HG02938 (cell line): ENCODE measurements around the gene FUT2.
A peak's percentile ranks its signal among the peaks of the same experiment; 100 is the strongest.
"Not testable (repeated sequence)": the region's sequence is repeated elsewhere in the genome, so short reads cannot be mapped to it uniquely, and the experiment has no call there.

Experiments used
- ATAC-seq: cut with Tn5 transposase; IDR thresholded peaks from one replicate; pipeline ENCODE4 v1.9.1; 2021; ENCODE audit warnings: mild to moderate bottlenecking, moderate library complexity; ENCODE audit not compliant: unreplicated experiment

FUT2 gene

GRCh38 chr19:48695743-48696352 lies at the start of gene FUT2:
Gene FUT2, plus strand, starts transcription at chr19:48695971. Its CDS starts 6,986 bp downstream, at chr19:48702957.
- ATAC-seq = no peak

GRCh38 chr19:48646001-48646721 lies 49.6 kb upstream of the FUT2 start, which contains the start of gene CA11:
Gene CA11, minus strand, starts transcription at chr19:48646187. Its CDS starts 555 bp downstream, at chr19:48645632.
- ATAC-seq = peak; percentile 58

- no peak for ATAC-seq
Observed at GRCh38 chr19:48646722-48647216, 49.0 kb upstream of the FUT2 start.

GRCh38 chr19:48648134-48648533 lies 47.6 kb upstream of the FUT2 start:
- ATAC-seq = no peak

GRCh38 chr19:48650974-48651682 lies 44.6 kb upstream of the FUT2 start:
- no peak for ATAC-seq

DNA sequence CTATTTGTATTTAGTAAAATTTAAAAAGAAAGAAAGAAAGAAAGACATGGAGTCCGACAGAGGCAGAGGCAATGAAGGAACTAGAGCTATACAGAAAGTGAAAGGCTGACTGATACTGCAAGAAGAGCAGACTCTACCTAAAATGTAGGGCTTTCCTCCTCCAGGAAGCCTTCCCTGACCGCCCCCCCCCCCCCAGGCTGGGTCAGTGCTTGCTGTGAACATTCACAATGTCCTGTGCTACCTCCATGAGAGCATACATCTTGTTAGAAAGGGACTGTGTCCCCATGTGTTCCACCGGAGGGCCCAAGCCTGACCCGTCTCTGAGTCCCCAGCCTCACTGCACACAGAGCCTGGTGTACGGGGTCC lies 44.1 kb upstream of the FUT2 start:
- no peak for ATAC-seq

DNA sequence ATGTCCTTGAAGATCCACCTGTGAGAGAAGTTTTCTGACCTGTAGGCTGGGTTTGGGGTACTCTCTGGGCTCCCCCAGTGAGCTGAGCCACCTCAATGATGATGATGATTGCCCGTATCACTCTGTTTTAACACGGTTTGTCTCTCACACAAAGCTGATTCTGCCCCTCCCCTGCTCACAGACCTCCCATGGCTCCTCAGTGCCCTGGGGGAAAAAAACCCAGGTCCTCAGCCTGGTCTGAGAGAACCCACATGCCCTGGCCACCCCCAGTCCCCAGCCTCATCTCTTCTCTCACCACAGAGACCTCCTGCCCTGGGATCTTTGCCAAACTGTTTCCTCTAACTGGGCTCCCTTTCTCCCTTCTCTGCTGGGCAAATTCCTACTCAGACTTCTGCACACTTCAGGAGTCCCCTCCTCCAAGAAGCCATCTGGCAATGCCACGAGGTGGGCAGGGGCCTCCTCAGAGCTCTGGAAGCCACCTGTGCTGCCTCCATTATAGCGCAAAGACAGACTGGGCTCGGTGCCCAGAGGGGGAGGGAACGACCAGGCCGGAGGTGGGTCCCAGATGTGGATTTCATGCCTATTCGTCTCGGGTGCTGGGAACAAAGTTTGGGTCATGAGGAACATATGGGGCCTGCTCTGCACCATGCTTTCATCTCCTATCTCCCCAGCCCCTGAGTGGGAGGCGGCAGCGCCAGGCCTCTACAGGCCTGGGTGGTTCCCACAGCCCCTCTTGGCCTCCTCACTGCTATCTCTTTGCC lies 41.3 kb upstream of the FUT2 start:
- ATAC-seq = no peak

- no peak for ATAC-seq
Observed at GRCh38 chr19:48656840-48657474, 38.8 kb upstream of the FUT2 start.

- ATAC-seq = not testable (repeated sequence)
Observed at GRCh38 chr19:48657828-48658227, 37.9 kb upstream of the FUT2 start.

- no peak for ATAC-seq
Observed at GRCh38 chr19:48658483-48658882, 37.3 kb upstream of the FUT2 start.

- no peak for ATAC-seq
Observed at GRCh38 chr19:48659768-48660167, 36.0 kb upstream of the FUT2 start.

DNA sequence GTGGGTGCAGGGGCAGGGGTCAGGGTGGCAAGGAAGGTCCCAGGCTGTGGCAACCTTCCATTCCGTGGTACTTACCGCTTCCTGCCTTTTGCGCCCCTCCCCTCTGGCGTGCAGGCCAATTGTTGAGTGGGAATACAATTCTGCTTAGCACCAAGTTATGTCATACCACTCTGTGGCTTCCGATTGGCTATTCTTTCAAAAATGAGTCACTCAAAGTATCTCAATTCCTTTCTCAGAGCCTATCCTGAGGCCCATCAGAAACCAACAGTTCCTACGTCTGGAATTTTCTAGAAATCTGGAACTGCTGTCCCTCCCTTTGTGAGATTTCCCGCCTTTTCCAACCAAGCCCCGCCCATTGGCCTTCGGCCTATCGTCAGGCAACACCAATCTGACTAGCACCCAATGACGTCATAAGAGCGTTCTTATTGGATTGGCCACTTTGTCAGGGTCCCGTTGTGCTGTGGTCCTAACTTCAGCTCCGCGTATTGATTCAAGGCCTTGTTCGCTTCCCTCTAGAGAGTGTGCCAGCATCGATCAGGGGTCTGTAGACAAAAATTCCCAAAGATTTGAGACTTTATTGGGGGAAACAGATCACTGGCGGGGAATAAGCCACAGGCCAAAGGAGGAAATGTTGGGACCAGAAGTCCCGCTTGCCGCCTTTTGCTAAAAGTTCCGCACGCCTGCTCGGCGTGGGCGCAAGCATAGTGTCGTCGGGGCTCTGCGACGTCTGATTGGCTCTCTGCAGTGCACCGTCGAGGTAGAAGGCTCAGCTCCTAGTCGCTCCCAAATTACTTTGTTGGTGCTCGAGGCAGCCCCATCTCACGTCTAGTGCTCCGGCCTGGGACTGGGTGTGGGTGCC lies 34.7 kb upstream of the FUT2 start:
- peak; percentile 84 for ATAC-seq

- no peak for ATAC-seq
Observed at GRCh38 chr19:48661711-48662090, 34.1 kb upstream of the FUT2 start.

DNA sequence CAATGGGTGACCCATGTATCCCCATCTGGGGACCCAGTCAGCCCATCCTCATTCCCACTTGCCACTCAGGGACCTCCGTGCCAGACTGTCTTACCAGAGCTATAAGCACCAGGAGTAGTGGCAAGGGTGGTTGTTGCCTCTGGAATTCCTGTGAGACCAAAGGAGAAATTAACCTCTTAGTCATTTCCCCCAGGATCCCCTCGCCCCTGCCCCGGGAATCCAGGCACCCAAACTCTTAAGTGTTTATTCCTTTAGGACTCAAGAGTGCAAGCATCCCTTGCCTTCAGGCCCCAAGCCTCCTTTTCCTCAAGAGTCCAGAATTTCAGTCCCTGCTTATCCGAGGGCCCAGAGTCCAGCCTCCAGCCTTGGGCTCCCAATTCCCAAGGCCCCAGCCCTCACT lies 32.1 kb upstream of the FUT2 start:
- no peak for ATAC-seq

- no peak for ATAC-seq
Observed at GRCh38 chr19:48664476-48664875, 31.3 kb upstream of the FUT2 start.

DNA sequence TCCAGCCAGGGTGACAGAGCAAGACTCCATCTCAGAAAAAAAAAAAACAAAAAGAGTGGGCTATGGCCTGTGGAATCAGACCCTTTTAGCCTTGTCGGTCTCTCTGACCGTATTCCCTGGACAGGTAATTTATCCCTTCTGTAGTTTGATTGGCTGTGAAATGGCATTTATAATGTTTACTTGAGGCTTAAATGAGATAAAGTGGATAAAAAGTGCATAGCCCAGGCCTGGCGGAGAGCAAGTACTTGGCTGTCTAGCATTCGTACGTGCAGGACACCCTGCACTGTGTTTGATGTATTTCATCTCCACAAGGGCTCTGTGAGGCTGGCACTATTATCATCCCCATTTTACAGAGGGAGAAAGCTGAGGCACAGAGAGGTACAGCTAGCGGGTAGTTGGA lies 30.0 kb upstream of the FUT2 start:
- ATAC-seq = no peak

DNA sequence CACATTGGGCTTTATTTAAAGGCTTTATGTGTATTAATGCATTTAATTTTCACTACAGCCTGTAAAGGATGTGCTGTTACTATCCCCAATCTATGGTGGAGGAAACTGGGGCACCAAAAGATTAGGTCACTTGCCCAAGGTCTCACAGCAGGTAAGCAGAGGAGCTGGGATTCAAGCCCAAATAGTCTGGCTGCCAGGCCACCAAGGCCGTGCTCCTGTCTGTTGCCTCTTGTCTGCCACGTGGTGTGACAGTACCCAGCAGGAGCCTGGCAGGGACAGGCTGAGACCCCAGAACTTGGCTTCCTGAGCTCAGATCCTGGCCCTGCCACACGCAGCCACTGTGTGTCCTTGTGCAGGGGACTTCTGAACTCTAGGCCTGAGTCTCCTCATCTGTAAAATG lies 27.4 kb upstream of the FUT2 start:
- no peak for ATAC-seq

DNA sequence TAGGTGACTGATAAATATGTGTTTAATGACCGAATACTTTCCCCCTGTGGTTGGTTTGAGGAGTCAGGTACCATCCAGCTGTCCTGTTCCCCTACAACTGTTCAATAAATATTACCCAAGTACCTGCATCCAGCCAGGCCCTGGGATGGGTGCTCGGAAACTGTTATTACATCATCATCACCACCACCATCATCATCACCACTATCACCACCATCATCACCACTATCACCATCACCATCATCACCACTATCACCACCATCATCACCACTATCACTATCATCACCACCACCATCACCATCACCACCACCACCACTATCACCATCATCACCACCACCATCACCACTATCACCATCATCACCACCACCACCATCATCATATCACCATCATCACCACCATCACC lies 27.0 kb upstream of the FUT2 start:
- ATAC-seq = no peak

DNA sequence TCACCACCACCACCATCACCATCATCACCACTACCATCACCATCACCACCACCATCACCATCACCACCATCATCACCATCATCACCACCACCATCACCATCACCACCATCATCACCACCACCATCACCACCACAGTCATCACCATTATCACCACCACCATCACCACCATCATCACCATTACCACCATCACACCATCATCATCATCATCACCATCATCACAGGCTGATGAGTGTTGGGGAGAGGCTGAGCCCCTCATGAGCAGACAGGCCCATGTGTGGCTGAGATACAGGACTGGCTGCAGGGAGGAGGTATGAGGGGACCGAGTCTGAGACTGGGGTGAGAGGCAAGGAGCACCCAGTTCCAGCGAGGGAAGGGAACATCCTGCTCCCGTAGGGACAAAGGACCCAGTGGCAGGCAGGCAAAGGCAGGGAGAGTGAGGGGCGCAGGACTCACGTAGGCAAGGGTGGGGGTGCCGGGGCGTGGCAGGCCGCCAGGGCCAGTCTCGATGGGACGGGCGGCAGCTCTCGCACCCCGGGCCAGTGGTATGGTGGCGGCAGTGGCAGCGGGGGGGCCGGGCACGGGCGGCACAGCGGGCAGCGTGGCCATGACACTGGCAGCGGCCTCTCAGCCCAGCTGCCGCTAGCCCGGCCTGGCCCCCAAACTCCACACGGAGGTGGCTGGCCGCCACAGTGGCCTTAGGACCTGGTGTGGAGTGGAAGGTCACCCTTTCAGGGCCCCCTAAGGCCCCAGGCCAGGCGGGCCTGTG lies 25.7 kb upstream of the FUT2 start:
- ATAC-seq = no peak
